HFF-Myc (cell line): ENCODE results near the gene ZMIZ2.
"Not testable (repeated sequence)": the region's sequence is repeated elsewhere in the genome, so short reads cannot be mapped to it uniquely, and the experiment has no call there.

Source experiments
- DNase-seq: peaks from one replicate; pipeline ENCODE4 v3.0.0-alpha.2; 2011; ENCODE audit warnings: low read depth; ENCODE audit errors: extremely low read depth
- H3K4me3 ChIP-seq: replicated peaks from 2 replicates; pipeline ENCODE4 v1.5.1; 2011; ENCODE audit warnings: low read depth, mild to moderate bottlenecking, control low read depth, low read length
- CTCF ChIP-seq: IDR thresholded peaks from 2 replicates; pipeline ENCODE4 v1.5.1; 2012; ENCODE audit warnings: mild to moderate bottlenecking, low read depth, low read length, control low read depth; ENCODE audit errors: missing control alignments

The ZMIZ2 gene

GRCh38 chr7:44748045-44748947, at the start of gene ZMIZ2:
Gene ZMIZ2 (plus strand): TSS chr7:44748847. CDS start chr7:44756250, 7,403 bp downstream.
- DNase-seq = no peak
- no peak for TF ChIP-seq CTCF
- peak within 1 kb of the TSS; percentile 83 for H3K4me3 ChIP-seq

DNA sequence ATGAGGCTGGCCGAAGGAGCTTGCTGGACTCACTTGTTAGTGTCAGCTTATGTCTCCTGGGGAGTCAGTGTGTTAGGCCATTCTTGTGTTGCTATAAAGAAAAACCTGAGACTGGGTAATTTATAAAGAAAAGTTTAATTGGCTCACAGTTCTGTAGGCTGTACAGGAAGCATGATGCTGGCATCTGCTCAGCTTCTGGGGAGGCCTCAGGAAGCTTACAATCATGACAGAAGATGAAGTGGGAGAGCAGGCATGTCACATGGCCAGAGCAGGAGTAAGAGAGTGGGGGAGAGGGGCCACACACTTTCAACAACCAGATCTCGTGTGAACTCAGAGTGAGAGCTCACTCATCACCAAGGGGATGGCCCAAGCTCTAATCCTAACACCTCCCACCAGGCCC, 49.0 kb upstream of the ZMIZ2 start:
- H3K4me3 ChIP-seq, DNase-seq: not testable (repeated sequence)

DNA sequence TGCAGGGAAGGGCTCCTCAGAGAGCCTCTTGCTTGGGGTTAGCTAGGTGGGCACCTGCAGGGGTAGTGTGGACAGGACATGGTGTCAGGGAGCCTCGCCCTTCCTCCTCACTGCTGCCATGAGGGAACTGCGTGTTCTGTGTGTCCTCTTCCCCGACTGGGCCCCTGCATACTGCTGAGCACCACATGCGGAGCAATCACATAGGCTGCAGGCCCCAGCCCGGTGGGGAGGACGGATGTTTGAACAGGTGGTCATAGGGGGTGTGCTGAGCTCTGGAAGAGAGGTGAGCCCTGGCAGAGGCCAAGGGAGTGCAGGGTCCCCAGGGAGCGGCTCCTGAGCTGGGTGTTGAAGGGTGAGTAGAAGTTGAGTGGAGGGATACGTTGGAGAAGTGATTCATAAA, 48.3 kb upstream of the ZMIZ2 start:
- no peak for DNase-seq
- no peak overlapping the region for H3K4me3 ChIP-seq
- TF ChIP-seq CTCF = no peak

DNA sequence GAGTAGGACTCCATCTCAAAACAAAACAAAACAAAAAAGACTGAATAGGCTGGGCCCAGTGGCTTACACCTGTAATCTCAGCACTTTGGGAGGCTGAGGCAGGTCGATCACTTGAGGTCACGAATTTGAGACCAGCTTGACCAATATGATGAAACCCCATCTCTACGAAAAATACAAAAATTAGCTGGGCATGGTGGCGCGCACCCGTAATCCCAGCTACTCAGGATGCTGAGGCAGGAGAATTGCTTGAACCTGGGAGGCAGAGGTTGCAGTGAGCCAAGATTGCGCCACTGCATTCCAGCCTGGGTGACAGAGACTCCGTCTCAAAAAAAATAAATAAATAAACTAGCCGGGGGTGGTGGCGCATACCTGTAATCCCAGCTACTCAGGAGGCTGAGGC, 45.3 kb upstream of the ZMIZ2 start:
- DNase-seq, H3K4me3 ChIP-seq: not testable (repeated sequence)

GRCh38 chr7:44703921-44704320, 44.7 kb upstream of the ZMIZ2 start:
- no peak for TF ChIP-seq CTCF
- DNase-seq = no peak
- H3K4me3 ChIP-seq = no peak overlapping the region

- H3K4me3 ChIP-seq = no peak overlapping the region
- no peak for TF ChIP-seq CTCF
- no peak for DNase-seq
Observed at GRCh38 chr7:44705434-44705833, 43.2 kb upstream of the ZMIZ2 start.

DNA sequence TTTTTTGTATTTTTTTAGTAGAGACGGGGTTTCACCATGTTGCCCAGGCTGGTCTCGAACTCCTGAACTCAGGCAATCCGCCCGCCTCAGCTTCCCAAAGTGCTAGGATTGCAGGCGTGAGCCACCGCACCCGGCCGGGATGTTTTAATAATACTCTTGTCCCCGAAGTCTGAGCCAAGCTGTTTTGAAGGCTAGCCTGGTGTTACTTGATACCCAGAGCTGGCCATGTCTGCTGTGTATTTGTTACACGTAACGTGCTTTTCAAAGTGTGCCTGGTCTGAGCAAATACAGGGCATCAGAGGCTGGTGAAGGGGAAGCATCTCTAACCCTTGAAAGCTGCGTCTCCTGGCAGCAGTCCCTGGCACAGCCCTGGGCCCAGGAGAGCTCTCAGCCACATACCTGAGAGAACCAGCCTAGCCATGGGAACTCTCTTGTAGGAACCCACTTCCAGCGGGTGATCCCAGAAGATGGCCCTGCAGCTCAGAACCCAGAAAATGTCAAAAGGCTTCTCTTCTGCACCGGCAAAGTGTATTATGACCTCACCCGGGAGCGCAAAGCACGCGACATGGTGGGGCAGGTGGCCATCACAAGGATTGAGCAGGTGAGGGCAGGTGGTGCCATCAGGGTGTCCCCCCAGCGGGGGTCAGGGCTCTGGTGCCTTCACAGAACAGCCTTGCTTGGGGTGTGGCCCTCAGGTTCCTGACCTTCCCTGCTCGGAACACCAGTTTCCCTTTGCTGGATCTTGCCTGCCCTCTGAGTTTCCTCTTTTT, 41.7 kb upstream of the ZMIZ2 start:
- TF ChIP-seq CTCF = no peak
- H3K4me3 ChIP-seq = no peak overlapping the region
- no peak for DNase-seq
